Kidney (tissue), 14 donors: ENCODE measurements around the gene FOXN3. TPM values are rescaled to one million over a fixed set of nuclear protein-coding genes. Genes with fewer than 3 reads are reported as not detected.

Experiments used
- DNase-seq, 5 donors: peaks; one replicate each; pipeline ENCODE4 v3.0.0-alpha.2; 2013 to 2020
- FAIRE-seq: peaks from 2 replicates; lab custom pipeline; 2012; peaks lifted over from hg19 to GRCh38; lab: Jason Lieb, UNC
- H3K27ac ChIP-seq, 2 donors: one replicate each; pipeline ENCODE4 v1.7.0; 2013; ENCODE audit warnings: low read depth in 2 of 2, low read length in 2 of 2, inconsistent platforms in 1 of 2
- H3K27me3 ChIP-seq: one replicate; pipeline ENCODE4 v1.7.1; 2013; ENCODE audit warnings: low read length, inconsistent platforms; ENCODE audit not compliant: control insufficient read depth, insufficient read depth
- H3K36me3 ChIP-seq, 3 donors: one replicate each; pipeline versions ENCODE4 v1.7.0 to v1.7.1; 2013; ENCODE audit warnings: low read length in 3 of 3, control low read depth in 1 of 3, inconsistent platforms in 1 of 3; ENCODE audit not compliant: insufficient read depth in 3 of 3, control insufficient read depth in 2 of 3
- H3K4me1 ChIP-seq, 3 donors: one replicate each; pipeline versions ENCODE4 v1.7.0 to v1.7.1; 2013; ENCODE audit warnings: low read length in 3 of 3, inconsistent platforms in 1 of 3, low read depth in 1 of 3; ENCODE audit not compliant: control insufficient read depth in 2 of 3, insufficient read depth in 2 of 3
- H3K4me3 ChIP-seq, 3 donors: one replicate each; pipeline versions ENCODE4 v1.7.0 to v1.8.1; 2013; ENCODE audit warnings: low read length in 3 of 3, control low read depth in 1 of 3, inconsistent platforms in 1 of 3
- H3K9ac ChIP-seq, 3 donors: one replicate each; pipeline versions ENCODE4 v1.7.0 to v1.7.1; 2013; ENCODE audit warnings: low read length in 3 of 3, control low read depth in 1 of 3, inconsistent platforms in 1 of 3
- H3K9me3 ChIP-seq, 3 donors: one replicate each; pipeline versions ENCODE4 v1.7.0 to v1.7.1; 2013; ENCODE audit warnings: low read length in 3 of 3, control low read depth in 1 of 3, inconsistent platforms in 1 of 3; ENCODE audit not compliant: control insufficient read depth in 2 of 3, insufficient read depth in 1 of 3
- intact Hi-C: fragments of 100-400 bp; cut with DNase I; formaldehyde crosslinking; loops from one replicate; pipeline ENCODE4 v1.11.1; 2022
- polyA plus RNA-seq: library from polyadenylated mRNA; stranded (reverse); fragments of 350-450 nt; fragmentation: Illumina TruSeq; extraction: RNeasy Lipid Tissue Mini Kit (QIAGEN cat#74804); gene quantifications from one replicate; pipeline ENCODE4 v1.2.3, GENCODE V29; 2014; ENCODE audit warnings: low read depth, low replicate concordance; ENCODE audit not compliant: insufficient read depth
- total RNA-seq: library from RNA; stranded (reverse); fragmentation: NEBNext Ultra II Directional; extraction: Animal tissue kit (Norgen Biotek cat#: 25700); gene quantifications from one replicate; pipeline ENCODE4 v1.2.1, GENCODE V29; 2021
- TF ChIP-seq, protein P1 (sequence below): IDR thresholded peaks from 3 replicates; pipeline ENCODE4 v1.5.1; 2012; ENCODE audit warnings: mild to moderate bottlenecking, moderate library complexity, borderline replicate concordance; ENCODE audit not compliant: insufficient read depth; ENCODE audit errors: extremely low read depth
- donor health status: control.
- donor health status: control.
- donor health status: control.
- donor health status: control.
- donor health status: control.
- donor health status: DM: yes; HTN: yes; CAD: no.
- donor health status: Normal renal cell carcinoma (clear cell type).

The FOXN3 gene
- total and polyA plus RNA-seq, 2 donors from 2014 or later, result 6.4 to 50.1 TPM

DNA sequence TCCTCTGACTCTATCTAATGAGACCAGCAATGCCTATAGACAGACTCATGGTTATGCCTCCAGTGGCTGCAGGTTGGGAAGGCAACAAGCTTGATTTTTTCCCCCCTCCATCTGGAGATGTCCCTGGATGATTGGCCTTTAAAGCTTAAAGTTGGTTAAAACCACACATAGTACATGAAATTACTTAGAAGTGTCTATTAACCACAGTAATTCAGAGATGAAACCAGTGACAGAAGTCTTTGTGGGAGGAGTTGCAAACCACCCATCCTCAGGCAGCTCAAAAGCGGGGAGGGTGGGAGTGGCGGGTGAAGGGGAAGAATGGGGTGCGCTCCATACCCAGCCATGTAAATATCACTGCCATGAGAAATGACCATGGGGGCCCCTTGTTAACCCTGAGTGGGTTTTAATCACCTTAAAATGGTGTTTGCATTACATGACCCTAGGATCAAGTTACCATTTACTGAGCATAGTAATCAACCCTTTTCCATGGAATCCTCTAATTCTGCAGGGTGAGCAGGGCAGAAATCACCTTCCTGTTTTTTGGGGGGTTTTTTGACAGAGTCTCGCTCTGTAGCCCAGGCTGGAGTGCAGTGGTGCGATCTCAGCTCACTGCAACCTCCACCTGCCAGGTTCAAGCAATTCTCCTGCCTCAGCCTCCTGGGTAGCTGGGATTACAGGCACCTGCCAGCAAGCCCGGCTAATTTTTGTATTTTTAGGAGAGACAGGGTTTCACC, 133.5 kb downstream of the FOXN3 start:
- FAIRE-seq (no peak), DNase-seq (peak in 1 of 5 donors; percentile 13)
- no peak overlapping the region for H3K27ac ChIP-seq
- TF ChIP-seq, protein P1, sequence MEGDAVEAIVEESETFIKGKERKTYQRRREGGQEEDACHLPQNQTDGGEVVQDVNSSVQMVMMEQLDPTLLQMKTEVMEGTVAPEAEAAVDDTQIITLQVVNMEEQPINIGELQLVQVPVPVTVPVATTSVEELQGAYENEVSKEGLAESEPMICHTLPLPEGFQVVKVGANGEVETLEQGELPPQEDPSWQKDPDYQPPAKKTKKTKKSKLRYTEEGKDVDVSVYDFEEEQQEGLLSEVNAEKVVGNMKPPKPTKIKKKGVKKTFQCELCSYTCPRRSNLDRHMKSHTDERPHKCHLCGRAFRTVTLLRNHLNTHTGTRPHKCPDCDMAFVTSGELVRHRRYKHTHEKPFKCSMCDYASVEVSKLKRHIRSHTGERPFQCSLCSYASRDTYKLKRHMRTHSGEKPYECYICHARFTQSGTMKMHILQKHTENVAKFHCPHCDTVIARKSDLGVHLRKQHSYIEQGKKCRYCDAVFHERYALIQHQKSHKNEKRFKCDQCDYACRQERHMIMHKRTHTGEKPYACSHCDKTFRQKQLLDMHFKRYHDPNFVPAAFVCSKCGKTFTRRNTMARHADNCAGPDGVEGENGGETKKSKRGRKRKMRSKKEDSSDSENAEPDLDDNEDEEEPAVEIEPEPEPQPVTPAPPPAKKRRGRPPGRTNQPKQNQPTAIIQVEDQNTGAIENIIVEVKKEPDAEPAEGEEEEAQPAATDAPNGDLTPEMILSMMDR, result no peak
- intact Hi-C loops, result no loop called here
- no peaks in the 10 kb centered on the region for H3K27me3 ChIP-seq
- peaks cover 0 to 4% (median 0%) of the 10 kb centered on the region in 3 donors for H3K36me3 ChIP-seq
- H3K9me3 ChIP-seq, result no peaks in the 10 kb centered on the region
- no peak overlapping the region for H3K4me3 ChIP-seq
- no peak overlapping the region for H3K9ac ChIP-seq
- no peaks in the 10 kb centered on the region for H3K4me1 ChIP-seq

DNA sequence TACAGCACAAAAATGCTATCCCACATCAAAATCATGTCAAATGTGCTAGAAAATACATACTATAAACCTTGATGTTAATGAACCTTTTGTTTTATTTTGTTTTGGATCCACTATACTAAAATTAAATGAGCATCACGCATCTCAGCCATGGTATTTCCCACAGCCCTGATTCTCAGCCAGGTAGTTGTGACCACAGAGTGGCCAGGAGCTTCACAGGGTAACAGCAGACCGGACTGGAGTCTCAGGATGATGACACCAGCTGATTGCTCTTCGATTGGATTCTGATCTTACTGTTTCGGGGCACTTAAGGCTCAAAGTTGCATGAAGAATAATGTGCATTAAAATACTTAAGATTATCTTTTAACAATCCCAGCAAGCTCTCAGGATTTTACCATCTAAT, 134.8 kb downstream of the FOXN3 start:
- intact Hi-C loops, result no loop called here
- no peak overlapping the region for H3K4me3 ChIP-seq
- no peak overlapping the region for H3K9ac ChIP-seq
- peaks cover 0 to 4% (median 0%) of the 10 kb centered on the region in 3 donors for H3K36me3 ChIP-seq
- FAIRE-seq (no peak), DNase-seq (no peak)
- H3K27ac ChIP-seq, result no peak overlapping the region
- no peaks in the 10 kb centered on the region for H3K4me1 ChIP-seq
- TF ChIP-seq, protein P1, result no peak
- no peaks in the 10 kb centered on the region for H3K27me3 ChIP-seq
- H3K9me3 ChIP-seq, result no peaks in the 10 kb centered on the region

DNA sequence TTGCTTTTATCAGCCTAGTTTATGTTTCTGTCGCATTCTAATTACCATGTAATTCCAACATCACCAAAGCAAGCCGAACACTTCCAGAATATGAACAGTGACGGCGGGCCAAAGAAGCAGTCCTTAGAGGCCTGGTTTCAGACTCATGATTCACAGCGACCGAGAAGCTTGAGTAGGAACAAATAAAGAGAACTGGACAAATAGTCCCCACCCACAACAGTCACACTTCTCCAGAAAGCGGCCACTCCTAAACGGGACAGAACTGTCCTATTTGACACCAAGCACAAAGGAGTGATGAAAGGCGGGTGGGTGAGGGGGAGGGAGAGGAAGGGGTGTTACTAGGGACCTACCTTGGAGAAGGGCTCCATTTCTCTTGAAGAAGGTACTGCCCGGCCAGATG, 136.4 kb downstream of the FOXN3 start:
- Histone ChIP-seq H3K9ac (no peak overlapping the region), H3K36me3 (peaks cover 0 to 4% (median 0%) of the 10 kb centered on the region in 3 donors), H3K9me3 (no peaks in the 10 kb centered on the region), H3K27me3 (no peaks in the 10 kb centered on the region), H3K4me1 (no peaks in the 10 kb centered on the region), H3K4me3 (no peak overlapping the region), H3K27ac (no peak overlapping the region)
- TF ChIP-seq, protein P1, result no peak
- FAIRE-seq (no peak), DNase-seq (no peak)
- intact Hi-C loops, result no loop called here
